ENCODE measurements around the gene ALPI. TPM values are rescaled to one million over a fixed set of nuclear protein-coding genes. Genes with fewer than 3 reads are reported as not detected.

The ALPI gene
- total and polyA plus RNA-seq, 10 of the 15 experiments (the other 5 are each of a cell fraction or from before 2014, with no cell fraction given): not detected

DNA sequence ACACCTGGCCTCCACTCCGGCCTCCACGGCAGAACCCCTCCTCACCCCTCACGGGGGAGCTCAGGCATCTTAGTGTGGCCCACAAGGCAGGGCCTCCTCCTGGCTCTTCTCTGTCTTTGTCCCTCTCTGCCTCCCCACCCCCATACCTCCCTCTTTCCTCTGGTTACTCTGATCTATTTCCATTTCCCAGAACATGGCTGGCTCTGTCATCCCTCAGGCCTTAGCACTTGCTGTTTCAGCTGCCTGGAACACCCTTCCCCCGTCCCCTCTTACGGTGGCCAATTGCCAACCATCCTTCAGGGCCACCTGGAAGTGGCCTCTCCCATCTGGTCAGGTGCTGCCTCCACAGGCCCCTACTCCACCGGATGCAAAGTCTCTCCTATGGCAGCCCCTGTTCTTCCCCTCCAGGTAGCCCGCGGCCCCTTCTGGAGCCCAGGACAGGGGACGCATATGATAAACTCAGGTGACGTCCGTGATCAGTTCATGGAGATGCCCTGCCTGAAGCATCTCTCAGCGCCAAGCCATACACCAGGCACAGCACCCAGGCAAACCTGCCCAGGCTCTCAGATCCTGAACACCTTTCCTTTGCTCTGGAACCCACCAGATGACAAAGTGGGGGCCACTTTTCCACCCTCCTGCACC, 35.3 kb downstream of the ALPI start (continued):
- TF ChIP-seq, protein P1, sequence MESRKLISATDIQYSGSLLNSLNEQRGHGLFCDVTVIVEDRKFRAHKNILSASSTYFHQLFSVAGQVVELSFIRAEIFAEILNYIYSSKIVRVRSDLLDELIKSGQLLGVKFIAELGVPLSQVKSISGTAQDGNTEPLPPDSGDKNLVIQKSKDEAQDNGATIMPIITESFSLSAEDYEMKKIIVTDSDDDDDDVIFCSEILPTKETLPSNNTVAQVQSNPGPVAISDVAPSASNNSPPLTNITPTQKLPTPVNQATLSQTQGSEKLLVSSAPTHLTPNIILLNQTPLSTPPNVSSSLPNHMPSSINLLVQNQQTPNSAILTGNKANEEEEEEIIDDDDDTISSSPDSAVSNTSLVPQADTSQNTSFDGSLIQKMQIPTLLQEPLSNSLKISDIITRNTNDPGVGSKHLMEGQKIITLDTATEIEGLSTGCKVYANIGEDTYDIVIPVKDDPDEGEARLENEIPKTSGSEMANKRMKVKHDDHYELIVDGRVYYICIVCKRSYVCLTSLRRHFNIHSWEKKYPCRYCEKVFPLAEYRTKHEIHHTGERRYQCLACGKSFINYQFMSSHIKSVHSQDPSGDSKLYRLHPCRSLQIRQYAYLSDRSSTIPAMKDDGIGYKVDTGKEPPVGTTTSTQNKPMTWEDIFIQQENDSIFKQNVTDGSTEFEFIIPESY (IDR thresholded peaks at IDR 0.05): no peak
- TF ChIP-seq, protein P2, sequence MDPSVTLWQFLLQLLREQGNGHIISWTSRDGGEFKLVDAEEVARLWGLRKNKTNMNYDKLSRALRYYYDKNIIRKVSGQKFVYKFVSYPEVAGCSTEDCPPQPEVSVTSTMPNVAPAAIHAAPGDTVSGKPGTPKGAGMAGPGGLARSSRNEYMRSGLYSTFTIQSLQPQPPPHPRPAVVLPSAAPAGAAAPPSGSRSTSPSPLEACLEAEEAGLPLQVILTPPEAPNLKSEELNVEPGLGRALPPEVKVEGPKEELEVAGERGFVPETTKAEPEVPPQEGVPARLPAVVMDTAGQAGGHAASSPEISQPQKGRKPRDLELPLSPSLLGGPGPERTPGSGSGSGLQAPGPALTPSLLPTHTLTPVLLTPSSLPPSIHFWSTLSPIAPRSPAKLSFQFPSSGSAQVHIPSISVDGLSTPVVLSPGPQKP (IDR thresholded peaks at IDR 0.05; ENCODE audit: low read depth, low read length): no peak
- TF ChIP-seq STAT1 (conservative IDR thresholded peaks at IDR 0.05) (no peak), HDAC6 (IDR thresholded peaks at IDR 0.05; ENCODE audit: unreplicated experiment) (no peak), ZNF217 (IDR thresholded peaks at IDR 0.05) (no peak), TCF12 (IDR thresholded peaks at IDR 0.05; ENCODE audit: low read depth, low read length) (no peak), SMAD1 (IDR thresholded peaks at IDR 0.05; ENCODE audit: low read depth, partially characterized antibody) (no peak)
- TF ChIP-seq, protein P3, sequence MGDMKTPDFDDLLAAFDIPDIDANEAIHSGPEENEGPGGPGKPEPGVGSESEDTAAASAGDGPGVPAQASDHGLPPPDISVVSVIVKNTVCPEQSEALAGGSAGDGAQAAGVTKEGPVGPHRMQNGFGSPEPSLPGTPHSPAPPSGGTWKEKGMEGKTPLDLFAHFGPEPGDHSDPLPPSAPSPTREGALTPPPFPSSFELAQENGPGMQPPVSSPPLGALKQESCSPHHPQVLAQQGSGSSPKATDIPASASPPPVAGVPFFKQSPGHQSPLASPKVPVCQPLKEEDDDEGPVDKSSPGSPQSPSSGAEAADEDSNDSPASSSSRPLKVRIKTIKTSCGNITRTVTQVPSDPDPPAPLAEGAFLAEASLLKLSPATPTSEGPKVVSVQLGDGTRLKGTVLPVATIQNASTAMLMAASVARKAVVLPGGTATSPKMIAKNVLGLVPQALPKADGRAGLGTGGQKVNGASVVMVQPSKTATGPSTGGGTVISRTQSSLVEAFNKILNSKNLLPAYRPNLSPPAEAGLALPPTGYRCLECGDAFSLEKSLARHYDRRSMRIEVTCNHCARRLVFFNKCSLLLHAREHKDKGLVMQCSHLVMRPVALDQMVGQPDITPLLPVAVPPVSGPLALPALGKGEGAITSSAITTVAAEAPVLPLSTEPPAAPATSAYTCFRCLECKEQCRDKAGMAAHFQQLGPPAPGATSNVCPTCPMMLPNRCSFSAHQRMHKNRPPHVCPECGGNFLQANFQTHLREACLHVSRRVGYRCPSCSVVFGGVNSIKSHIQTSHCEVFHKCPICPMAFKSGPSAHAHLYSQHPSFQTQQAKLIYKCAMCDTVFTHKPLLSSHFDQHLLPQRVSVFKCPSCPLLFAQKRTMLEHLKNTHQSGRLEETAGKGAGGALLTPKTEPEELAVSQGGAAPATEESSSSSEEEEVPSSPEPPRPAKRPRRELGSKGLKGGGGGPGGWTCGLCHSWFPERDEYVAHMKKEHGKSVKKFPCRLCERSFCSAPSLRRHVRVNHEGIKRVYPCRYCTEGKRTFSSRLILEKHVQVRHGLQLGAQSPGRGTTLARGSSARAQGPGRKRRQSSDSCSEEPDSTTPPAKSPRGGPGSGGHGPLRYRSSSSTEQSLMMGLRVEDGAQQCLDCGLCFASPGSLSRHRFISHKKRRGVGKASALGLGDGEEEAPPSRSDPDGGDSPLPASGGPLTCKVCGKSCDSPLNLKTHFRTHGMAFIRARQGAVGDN (IDR thresholded peaks at IDR 0.05): no peak
